ENCODE results near the gene PREB.

The PREB gene

DNA sequence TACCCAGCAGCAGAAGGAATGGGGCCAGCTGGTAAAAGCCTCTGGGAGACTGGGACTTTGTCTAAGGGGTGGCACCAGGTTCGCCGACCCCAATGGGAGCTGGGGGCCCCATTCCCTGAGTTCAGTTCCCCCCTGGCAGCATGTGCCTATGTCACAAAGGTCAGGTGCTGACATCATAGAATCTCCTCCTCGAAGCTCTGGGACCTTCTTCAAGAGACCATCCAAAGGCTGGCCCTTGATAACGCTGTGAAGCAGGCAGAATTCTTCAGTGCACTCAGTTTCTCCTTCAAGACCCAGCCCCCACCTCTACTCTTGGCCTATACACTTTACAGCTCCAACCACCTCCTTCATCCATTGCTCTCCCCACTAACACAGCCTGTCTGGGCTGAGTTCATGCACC is 4.9 kb upstream of the PREB start, which contains the start of gene PRR30:
Gene PRR30 (minus strand): TSS at position 101 of the 400 bp plus-strand sequence. CDS start 1,081 bp downstream, outside the sequence.
- no peak for DNase-seq (ENCODE audit: low read depth)
- no peak within 1 kb of the TSS for H3K4me3 ChIP-seq (ENCODE audit: low read length)
- TF ChIP-seq, protein P1, sequence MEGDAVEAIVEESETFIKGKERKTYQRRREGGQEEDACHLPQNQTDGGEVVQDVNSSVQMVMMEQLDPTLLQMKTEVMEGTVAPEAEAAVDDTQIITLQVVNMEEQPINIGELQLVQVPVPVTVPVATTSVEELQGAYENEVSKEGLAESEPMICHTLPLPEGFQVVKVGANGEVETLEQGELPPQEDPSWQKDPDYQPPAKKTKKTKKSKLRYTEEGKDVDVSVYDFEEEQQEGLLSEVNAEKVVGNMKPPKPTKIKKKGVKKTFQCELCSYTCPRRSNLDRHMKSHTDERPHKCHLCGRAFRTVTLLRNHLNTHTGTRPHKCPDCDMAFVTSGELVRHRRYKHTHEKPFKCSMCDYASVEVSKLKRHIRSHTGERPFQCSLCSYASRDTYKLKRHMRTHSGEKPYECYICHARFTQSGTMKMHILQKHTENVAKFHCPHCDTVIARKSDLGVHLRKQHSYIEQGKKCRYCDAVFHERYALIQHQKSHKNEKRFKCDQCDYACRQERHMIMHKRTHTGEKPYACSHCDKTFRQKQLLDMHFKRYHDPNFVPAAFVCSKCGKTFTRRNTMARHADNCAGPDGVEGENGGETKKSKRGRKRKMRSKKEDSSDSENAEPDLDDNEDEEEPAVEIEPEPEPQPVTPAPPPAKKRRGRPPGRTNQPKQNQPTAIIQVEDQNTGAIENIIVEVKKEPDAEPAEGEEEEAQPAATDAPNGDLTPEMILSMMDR (conservative IDR thresholded peaks at IDR 0.05; ENCODE audit: low read length), result no peak

DNA sequence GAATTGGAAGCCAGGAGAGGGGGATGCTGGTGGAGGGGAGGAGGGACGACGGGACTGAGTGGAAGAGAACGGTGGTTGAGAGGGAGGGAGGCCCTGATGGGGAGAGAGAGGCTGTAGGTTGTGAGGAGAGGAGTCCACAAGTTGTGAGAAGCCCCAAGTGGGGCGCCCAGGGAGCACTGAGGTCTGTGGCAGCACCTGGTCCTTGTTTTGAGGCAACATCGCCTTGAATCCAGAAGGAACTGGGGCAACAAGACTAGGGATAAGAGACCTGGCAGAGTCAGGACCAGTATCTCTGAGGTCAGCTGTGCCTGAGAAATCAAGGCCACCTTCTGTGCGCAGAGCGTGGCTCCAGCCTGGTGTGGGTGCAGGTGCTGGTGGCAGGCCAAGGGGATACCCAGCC is 3.7 kb upstream of the PREB start:
- TF ChIP-seq, protein P1 (conservative IDR thresholded peaks at IDR 0.05; ENCODE audit: low read length), result no peak
- no peak for DNase-seq (ENCODE audit: low read depth)

DNA sequence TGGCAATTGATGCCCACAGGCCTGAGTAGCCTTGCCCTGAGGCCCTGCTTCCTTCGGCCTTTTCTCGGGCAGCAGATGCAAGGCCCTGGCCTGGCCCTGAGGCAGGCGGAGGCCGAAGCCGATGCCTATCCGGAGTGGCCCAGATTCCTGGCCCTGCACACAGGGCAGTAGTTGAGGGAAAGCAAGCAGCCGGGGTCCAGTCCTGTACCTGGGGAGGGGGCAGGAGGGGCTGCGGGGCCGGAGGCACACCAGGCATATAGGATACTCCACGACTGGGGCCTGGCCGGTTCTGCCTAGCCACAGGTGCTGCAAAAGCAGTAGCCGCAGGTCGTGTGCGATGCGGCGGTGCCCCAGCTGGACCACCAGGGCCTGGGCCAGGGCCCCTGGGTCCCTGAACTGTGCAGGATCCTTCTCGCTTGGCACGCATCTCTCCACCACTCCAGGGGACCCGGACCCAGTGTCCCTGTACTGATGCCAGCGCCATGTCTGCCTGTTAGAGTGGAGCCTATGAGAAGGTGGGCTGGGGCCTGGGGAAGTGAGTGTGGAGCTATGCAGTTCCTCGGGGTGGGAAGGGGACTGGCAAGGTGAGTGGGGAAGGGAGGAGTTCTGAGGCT is 3.0 kb upstream of the PREB start:
- DNase-seq (ENCODE audit: low read depth), result no peak
- no peak overlapping the region for H3K4me3 ChIP-seq (ENCODE audit: low read length)
- TF ChIP-seq, protein P1 (conservative IDR thresholded peaks at IDR 0.05; ENCODE audit: low read length), result no peak

More for the DNA sequence above, 3.7 kb upstream of the PREB start:
- H3K4me3 ChIP-seq (ENCODE audit: low read length), result no peak overlapping the region

DNA sequence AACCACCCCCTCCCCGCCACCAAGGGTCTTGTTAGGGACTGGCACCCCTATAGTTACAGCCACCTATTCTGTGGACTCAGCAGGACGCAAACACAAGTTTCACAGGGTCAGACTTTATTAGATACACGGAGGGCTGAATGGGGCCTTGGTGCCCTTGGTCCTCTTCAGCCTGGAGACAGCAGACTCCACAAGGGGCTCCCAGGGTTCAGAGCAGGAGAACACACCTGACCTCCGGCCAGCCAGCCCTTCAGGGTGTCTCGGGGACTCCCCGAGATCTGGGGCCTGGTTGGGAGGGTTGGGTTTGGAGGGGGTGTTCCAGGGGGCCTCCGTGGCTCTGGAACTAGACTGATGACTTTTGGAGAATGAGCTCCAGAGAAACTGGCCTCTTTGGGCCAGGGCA is 2.3 kb upstream of the PREB start:
- DNase-seq (ENCODE audit: low read depth), result no peak
- no peak overlapping the region for H3K4me3 ChIP-seq (ENCODE audit: low read length)
- TF ChIP-seq, protein P1 (conservative IDR thresholded peaks at IDR 0.05; ENCODE audit: low read length), result no peak

DNA sequence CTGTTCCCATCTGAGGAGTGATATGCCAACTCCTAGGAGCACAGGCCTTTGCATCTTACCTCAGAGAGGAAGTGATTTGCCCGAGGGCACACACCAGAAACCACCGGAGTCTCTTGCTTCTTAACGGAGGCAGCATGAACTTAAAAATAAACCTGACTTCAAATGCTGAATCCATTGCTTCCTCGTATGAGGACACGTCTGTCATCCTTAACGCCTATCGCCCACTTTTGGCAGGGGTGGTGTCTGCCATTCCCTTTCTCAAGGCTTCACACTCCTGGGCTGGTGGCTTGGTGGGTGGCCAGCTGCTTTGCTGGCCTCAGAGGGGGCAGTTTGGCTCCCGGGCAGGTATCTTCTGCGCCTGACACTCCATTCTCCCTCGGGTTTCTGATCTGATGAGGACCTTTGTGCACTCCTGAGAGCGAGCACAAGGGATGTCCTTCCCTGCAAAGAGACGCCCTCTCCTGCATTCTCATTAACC is 1.1 kb upstream of the PREB start:
- TF ChIP-seq, protein P1 (conservative IDR thresholded peaks at IDR 0.05; ENCODE audit: low read length), result no peak
- no peak overlapping the region for H3K4me3 ChIP-seq (ENCODE audit: low read length)
- DNase-seq (ENCODE audit: low read depth), result no peak

- TF ChIP-seq, protein P1 (conservative IDR thresholded peaks at IDR 0.05; ENCODE audit: low read length), result no peak
- no peak for DNase-seq (ENCODE audit: low read depth)
- H3K4me3 ChIP-seq (ENCODE audit: low read length), result peak overlapping the region; percentile 30
These were observed 493 bp upstream of the PREB start for GRCh38 chr2:27134781-27135477.

All from AG10803 (cell line).